Prostate gland (tissue), 2 donors: ENCODE measurements around the gene ABCC2.

Experiments used
- POLR2A ChIP-seq: fragments of 450-650 bp; IDR thresholded peaks from one replicate; pipeline ENCODE4 v1.6.1; 2016; ENCODE audit warnings: antibody characterized with exemption, mild to moderate bottlenecking
- TF ChIP-seq, protein P1 (sequence below), 4 experiments: fragments of 200-600 bp in 2 of 4; fragments of 450-650 bp in 2 of 4; sonication (generic) in 2 of 4; IDR thresholded peaks; 1 replicate in 3 of 4; 2 replicates in 1 of 4; pipeline ENCODE4 v1.5.1; 2016 to 2019; ENCODE audit warnings: antibody characterized with exemption in 4 of 4, mild to moderate bottlenecking in 2 of 4, moderate library complexity in 2 of 4

DNA sequence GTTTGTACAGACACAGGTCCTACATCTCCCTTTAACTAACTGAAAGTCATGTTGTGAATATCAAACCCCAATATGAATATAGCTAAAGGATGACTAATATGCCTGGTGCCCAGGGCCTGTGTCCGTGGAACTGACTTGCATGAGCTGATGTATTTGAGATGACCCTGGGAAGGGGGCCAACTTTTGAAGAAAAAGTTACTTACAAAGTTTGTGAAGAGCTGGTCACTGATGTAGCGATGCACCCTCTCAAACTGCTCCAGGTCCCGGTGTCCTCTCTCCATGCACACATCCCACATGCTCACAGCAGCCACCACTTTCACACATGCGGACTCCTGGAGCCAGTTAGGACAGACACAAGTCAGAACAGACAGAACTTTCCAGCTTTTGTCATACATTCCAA lies 106.2 kb downstream of the ABCC2 start:
- TF ChIP-seq, protein P1, sequence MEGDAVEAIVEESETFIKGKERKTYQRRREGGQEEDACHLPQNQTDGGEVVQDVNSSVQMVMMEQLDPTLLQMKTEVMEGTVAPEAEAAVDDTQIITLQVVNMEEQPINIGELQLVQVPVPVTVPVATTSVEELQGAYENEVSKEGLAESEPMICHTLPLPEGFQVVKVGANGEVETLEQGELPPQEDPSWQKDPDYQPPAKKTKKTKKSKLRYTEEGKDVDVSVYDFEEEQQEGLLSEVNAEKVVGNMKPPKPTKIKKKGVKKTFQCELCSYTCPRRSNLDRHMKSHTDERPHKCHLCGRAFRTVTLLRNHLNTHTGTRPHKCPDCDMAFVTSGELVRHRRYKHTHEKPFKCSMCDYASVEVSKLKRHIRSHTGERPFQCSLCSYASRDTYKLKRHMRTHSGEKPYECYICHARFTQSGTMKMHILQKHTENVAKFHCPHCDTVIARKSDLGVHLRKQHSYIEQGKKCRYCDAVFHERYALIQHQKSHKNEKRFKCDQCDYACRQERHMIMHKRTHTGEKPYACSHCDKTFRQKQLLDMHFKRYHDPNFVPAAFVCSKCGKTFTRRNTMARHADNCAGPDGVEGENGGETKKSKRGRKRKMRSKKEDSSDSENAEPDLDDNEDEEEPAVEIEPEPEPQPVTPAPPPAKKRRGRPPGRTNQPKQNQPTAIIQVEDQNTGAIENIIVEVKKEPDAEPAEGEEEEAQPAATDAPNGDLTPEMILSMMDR (IDR thresholded peaks at IDR 0.05) = no peak
- no peak for TF ChIP-seq POLR2A
